ENCODE measurements around the gene MYH14. TPM values are rescaled to one million over a fixed set of nuclear protein-coding genes. Genes with fewer than 3 reads are reported as not detected.

The MYH14 gene
- total and polyA plus RNA-seq, 2 of the 4 experiments (the other 2 are of a cell fraction) = not detected

DNA sequence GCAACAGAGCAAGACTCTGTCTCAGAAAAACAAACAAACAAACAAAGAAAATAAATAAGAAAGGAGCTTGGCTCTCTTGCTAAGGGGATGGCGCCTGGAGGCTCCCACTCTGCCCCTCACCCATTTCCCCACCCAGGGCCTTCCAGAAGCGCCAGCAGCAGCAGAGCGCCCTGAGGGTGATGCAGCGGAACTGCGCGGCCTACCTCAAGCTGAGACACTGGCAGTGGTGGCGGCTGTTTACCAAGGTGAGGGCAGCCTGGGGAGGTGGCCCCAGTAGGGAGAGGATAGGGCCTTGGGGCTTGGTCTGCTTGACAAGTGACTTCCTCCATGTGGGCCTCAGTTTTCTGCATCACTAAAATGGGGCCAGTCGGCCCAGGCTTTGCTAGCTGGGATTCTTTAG is 59.8 kb downstream of the MYH14 start:
- Histone ChIP-seq H3K9me1 (ENCODE audit: insufficient read depth, low read length) (no peaks in the 10 kb centered on the region), H4K5ac (ENCODE audit: low read depth, low read length) (no peak overlapping the region), H3K4ac (ENCODE audit: low read depth, low read length) (no peak overlapping the region), H3K36me3 (ENCODE audit: control insufficient read depth, insufficient read depth, low read length) (no peaks in the 10 kb centered on the region), H3K27ac (ENCODE audit: insufficient read depth, low read length) (no peak overlapping the region), H4K8ac (ENCODE audit: low read depth in 2 of 2, low read length in 2 of 2) (no peak overlapping the region), H3K14ac (replicated peaks; ENCODE audit: low read depth, low read length) (no peak overlapping the region), H3K27me3 (ENCODE audit: control insufficient read depth, insufficient read depth, low read length) (no peaks in the 10 kb centered on the region), H3K4me3 (ENCODE audit: insufficient read depth, low read depth, low read length) (no peak overlapping the region), H2BK5ac (ENCODE audit: low read depth, low read length, poor library complexity, severe bottlenecking) (no peak overlapping the region), H3K9me3 (ENCODE audit: control insufficient read depth, insufficient read depth, low read length) (peaks cover 15% of the 10 kb centered on the region), H2BK120ac (ENCODE audit: low read depth, low read length) (no peak overlapping the region), H3K56ac (ENCODE audit: extremely low read depth, insufficient read depth, low read length) (no peak overlapping the region), H2BK20ac (ENCODE audit: low read depth, low read length) (no peak overlapping the region), H2AFZ (replicated peaks; ENCODE audit: low read length, poor library complexity) (no peak overlapping the region), H3K23ac (ENCODE audit: low read depth, low read length) (no peak overlapping the region), H4K20me1 (ENCODE audit: insufficient read depth, low read length) (no peaks in the 10 kb centered on the region), H3K4me2 (ENCODE audit: low read depth, low read length) (no peak overlapping the region), H3K18ac (ENCODE audit: low read depth, low read length) (no peak overlapping the region), H3K4me1 (ENCODE audit: control insufficient read depth, insufficient read depth, low read length) (no peaks in the 10 kb centered on the region), H2AK9ac (replicated peaks; ENCODE audit: low read depth, low read length, poor library complexity) (no peak overlapping the region), H2BK15ac (ENCODE audit: low read depth, low read length) (no peak overlapping the region), H2AK5ac (ENCODE audit: low read depth, low read length) (no peak overlapping the region), H4K91ac (ENCODE audit: insufficient read depth, low read depth, low read length) (no peak overlapping the region), H3K79me1 (ENCODE audit: low read depth in 1 of 2, low read length in 2 of 2) (no peaks in the 10 kb centered on the region), H3K9ac (ENCODE audit: low read depth, low read length) (no peak overlapping the region)
- ATAC-seq (ENCODE audit: low read depth) (no peak), DNase-seq (no peak)
- CTCF ChIA-PET = no interaction called here
- POLR2A ChIA-PET (ENCODE audit: unreplicated experiment) = no interaction called here
- in situ Hi-C loops (cut with MboI; ENCODE audit: low sequenced_read_pairs) = no loop called here
- TF ChIP-seq, protein P1, sequence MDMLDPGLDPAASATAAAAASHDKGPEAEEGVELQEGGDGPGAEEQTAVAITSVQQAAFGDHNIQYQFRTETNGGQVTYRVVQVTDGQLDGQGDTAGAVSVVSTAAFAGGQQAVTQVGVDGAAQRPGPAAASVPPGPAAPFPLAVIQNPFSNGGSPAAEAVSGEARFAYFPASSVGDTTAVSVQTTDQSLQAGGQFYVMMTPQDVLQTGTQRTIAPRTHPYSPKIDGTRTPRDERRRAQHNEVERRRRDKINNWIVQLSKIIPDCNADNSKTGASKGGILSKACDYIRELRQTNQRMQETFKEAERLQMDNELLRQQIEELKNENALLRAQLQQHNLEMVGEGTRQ (IDR thresholded peaks at IDR 0.05; ENCODE audit: low read depth, low read length) = no peak
- TF ChIP-seq FOS (IDR thresholded peaks at IDR 0.05; ENCODE audit: low read depth, low read length) (no peak), RFX5 (IDR thresholded peaks at IDR 0.05; ENCODE audit: low read depth, low read length) (no peak), RAD21 (IDR thresholded peaks at IDR 0.05; ENCODE audit: low read length) (no peak)
- dilution Hi-C loops (cut with HindIII; ENCODE audit: low sequenced_read_pairs, unreplicated experiment) = no loop called here
- WGBS, 2 experiments (ENCODE audit: extremely low coverage in 2 of 2, insufficient read length in 1 of 2) = no CpG with 5 or more reads among the region's 8 CpGs
- intact Hi-C loops (cut with micrococcal nuclease) = no loop called here
- BruUV-seq (replicated peaks) = no TSS peak

All from IMR-90 (cell line).